ENCODE measurements around the gene SLC48A1.
A peak's percentile ranks its signal among the peaks of the same experiment; 100 is the strongest.
"Not testable (repeated sequence)": the region's sequence is repeated elsewhere in the genome, so short reads cannot be mapped to it uniquely, and the experiment has no call there.

The SLC48A1 gene

GRCh38 chr12:47814539-47815170, 41.6 kb downstream of the SLC48A1 start:
- no peak for DNase-seq

GRCh38 chr12:47815447-47815846, 42.4 kb downstream of the SLC48A1 start:
- DNase-seq = not testable (repeated sequence)

- no peak for DNase-seq
Observed at GRCh38 chr12:47816403-47817271, 43.6 kb downstream of the SLC48A1 start.

GRCh38 chr12:47817272-47818006, 44.4 kb downstream of the SLC48A1 start:
- peak in 1 of 2 donors; percentile 51 for DNase-seq

- no peak for DNase-seq
Observed at GRCh38 chr12:47818007-47818376, 45.0 kb downstream of the SLC48A1 start.

- DNase-seq = no peak
Observed at GRCh38 chr12:47818467-47819137, 45.6 kb downstream of the SLC48A1 start.

GRCh38 chr12:47819138-47819895, 46.3 kb downstream of the SLC48A1 start:
- DNase-seq = peak; percentile 52 to 56

- DNase-seq = peak; percentile 77 to 79
Observed at GRCh38 chr12:47819896-47820630, 47.0 kb downstream of the SLC48A1 start, which contains the start of gene HDAC7. Gene HDAC7, minus strand, starts transcription at chr12:47819903. Its CDS starts 118 bp downstream, at chr12:47819785.

- no peak for DNase-seq
Observed at GRCh38 chr12:47820631-47821345, 47.8 kb downstream of the SLC48A1 start.

GRCh38 chr12:47821346-47821706, 48.3 kb downstream of the SLC48A1 start:
- DNase-seq = no peak

- DNase-seq = no peak
Observed at GRCh38 chr12:47822401-47822800, 49.4 kb downstream of the SLC48A1 start.

- no peak for DNase-seq
Observed at GRCh38 chr12:47822863-47823262, 49.8 kb downstream of the SLC48A1 start.

- DNase-seq = no peak
Observed at GRCh38 chr12:47823422-47824086, 50.5 kb downstream of the SLC48A1 start.

GRCh38 chr12:47824198-47824597, 51.2 kb downstream of the SLC48A1 start:
- peak; percentile 61 to 71 for DNase-seq

GRCh38 chr12:47824635-47825034, 51.6 kb downstream of the SLC48A1 start:
- DNase-seq = no peak

GRCh38 chr12:47825173-47825639, 52.2 kb downstream of the SLC48A1 start:
- no peak for DNase-seq

GRCh38 chr12:47828008-47828975, 55.3 kb downstream of the SLC48A1 start:
- DNase-seq = no peak

GRCh38 chr12:47828976-47829482, 56.0 kb downstream of the SLC48A1 start:
- DNase-seq = no peak

- DNase-seq = no peak
Observed at GRCh38 chr12:47829584-47829983, 56.5 kb downstream of the SLC48A1 start.

Measured in CD4-positive, alpha-beta T cell treated with Interleukin-4 for 1 hour (primary cell).